Activated CD4-positive, alpha-beta T cell treated with anti-CD3 and anti-CD28 coated beads, Interleukin-2, amount 50 U/mL, for 16 hours (primary cell): ENCODE results near the gene DHX38.

Source experiments
- DNase-seq: peaks from one replicate; pipeline ENCODE4 v3.0.0-alpha.2; 2020

Gene DHX38

GRCh38 chr16:72123426-72123825 lies 29.8 kb downstream of the DHX38 start:
- DNase-seq, result no peak

DNA sequence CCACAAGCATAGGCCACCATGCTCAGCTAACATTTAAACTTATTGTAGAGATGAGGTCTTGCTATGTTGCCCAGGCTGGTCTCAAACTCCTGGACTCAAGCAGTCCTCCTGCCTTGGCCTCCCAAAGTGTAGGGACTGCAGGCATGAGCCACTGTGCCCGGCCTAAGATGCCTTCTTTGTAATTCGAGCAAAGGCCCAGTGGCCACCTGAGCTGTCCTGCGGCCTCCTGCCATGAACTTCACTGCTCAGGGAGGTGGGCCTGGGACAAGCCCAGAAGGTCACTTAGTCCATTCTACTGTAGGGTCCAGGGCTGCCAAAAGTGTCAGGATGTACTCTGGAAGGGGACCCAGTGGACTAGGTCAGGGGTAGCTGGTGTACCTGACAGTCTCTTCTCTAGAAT lies 30.5 kb downstream of the DHX38 start:
- DNase-seq, result no peak

DNA sequence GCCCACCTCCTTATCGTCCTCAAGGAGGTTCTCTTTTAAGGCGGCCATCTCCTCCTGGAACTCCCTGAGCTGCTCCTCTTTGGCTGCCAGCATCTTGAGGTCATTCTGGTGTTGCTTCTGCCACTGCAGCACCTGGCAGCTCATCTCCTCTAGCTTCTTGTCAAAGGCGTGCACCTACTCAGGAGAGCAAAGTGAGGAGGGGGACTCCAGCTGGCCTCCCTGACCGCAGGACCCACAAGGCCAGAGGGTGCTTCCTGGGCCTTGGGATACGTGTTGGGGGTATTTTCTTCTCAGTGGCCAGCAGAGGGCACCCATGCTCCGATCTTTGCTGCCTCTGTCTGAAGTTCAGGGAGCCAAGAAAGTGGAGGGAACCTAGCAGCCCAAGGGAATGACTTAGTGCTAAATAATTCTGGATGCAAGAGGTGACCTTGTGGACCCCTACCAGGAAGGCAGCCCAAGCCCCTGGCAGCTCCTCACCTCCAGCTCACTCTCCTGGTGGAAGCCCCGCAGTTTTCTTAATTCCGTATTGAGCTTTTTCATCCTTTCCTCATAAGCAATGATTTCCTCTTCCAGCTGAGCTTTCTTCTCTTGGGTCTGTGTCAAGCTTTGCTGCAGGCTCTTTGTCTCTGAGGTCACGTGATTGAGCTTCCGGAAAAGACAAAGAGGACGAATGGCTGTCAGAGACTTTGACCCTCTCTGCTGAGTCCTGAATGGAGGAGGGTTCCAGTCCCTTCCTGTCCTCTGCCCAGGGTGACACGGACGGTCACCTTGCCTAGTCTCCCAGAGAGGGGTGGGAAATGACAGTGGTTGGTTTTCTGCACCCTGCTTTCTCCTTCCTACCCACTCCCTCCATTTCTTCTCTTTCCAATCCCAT lies 31.4 kb downstream of the DHX38 start:
- DNase-seq, result peak; percentile 66

DNA sequence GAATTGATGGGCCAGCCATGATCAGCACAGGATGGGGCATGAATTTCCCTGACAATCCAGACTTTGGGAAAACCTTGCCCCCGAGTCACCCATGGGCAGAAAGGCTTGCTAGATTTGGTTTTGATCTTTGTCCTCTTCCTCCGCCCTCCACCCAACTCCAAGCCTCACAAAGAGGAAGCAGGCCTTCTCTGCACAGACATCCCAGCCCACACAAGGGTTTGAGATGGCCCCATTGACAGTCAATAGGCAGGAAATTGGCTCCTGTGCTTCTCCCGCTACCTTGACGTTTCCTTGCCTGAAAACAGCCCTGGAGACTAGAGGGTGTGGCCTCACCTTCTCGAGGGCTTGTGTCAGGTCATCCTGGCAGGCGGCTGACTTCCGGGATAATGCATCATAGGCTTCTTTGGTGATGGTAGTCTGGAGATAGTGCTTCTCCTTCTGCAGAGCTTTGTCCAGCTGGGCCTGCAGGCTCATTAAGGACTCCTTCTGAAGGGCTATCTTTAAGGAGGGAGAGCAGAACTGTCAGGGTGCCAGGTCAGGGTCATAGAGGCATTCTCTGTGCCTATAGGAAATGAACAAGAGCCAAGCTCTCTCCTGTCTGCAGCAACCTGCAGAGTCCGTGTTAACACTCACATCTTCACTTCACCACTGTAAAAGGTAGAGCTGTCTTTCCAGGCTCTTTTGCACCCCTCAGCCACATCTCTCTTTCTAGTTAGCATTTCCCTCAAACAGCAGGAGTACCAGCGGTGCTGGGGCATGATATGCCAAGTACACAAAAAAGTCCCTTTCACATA lies 32.2 kb downstream of the DHX38 start:
- no peak for DNase-seq

GRCh38 chr16:72126429-72126765 lies 32.8 kb downstream of the DHX38 start:
- DNase-seq, result no peak

DNA sequence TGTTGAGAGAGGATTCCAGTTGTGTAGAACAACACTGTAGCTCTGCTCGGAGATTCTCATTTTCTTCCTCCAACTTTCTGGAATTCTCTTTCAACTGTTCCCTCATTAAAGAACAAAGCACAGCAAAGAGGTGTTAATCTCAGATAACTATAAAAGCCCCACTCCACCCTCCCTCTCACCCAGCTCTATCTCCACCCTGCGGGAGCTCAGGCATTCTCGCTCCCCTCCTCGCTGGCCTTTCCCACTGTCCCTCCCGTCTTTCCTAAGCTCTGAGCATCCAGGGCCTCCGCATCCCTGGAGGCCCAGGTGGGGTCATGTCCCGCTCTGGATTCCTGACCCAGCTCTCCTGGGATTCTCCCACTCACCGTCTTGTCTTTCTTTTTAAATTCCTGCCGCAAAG lies 35.1 kb downstream of the DHX38 start:
- DNase-seq, result no peak

DNA sequence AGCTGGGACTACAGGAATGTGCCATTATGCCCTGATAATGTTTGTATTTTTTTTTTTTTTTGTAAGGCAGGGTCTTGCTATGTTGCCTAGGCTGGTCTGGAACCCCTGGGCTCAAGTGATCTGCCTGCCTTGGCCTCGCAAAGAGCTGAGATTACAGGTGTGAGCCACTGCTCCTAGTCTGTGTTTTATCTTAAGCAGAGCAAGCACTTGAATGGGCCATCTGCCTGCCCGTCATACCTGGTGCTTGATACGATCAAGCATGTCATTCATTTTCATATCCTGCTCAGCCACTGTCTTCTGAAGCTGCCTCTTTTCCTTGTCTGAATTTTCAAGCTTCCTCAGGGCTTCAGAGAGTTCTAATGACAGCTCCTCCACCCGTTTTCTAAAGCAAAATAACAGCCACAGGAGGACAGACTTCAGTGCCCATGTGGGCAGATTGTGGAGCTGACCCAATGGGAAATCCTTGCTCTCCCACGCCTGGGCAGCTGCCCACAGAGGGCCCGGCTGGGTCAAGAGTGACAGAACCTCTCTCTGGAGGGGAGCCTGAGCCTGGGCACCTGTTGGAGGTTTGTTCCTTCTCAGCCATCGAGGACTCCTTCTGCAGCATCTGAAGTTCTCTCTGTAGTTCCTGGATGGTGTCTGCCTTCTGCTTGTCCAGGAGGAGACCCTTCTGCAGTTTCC lies 36.5 kb downstream of the DHX38 start:
- DNase-seq, result no peak

DNA sequence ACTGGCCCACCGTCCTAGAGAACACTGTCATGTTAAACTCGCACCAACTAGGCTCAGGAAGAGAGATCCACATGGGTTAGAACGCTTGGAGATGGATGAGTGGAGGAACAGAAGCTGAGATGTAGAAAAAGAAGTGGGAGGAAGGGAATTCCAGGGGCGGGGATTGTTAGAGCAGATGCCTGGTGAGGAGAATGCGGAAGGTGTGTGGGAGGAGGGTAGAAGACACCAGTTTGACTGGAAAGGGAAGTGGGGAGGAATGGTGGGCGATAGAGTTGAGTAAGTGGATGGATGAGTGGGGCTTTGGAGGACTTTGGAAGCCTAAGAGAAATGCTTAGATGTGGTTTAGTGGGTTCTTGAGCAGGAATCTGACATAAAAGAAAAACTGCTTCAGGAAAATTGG lies 37.4 kb downstream of the DHX38 start:
- DNase-seq, result no peak

- DNase-seq, result no peak
These were observed 39.1 kb downstream of the DHX38 start for GRCh38 chr16:72132726-72133125.

DNA sequence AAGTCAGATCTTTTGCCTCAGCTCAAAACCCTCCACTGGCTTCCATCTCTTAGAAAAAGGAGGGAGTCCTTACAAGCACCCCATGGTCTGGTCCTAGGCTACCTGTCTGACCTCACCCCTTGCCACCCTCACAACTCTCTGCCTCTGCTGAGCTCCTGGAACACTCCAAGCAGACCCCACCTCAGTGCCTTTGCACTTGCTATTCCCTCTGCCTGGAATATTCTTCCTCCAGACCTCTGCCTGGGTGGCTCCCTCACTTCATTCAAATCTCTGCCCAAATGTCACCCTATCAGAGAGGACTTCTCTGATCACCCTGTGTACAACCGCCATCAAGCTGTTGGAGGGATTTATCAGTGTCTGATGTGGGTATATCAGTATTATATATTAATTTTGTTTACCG lies 40.9 kb downstream of the DHX38 start:
- no peak for DNase-seq

DNA sequence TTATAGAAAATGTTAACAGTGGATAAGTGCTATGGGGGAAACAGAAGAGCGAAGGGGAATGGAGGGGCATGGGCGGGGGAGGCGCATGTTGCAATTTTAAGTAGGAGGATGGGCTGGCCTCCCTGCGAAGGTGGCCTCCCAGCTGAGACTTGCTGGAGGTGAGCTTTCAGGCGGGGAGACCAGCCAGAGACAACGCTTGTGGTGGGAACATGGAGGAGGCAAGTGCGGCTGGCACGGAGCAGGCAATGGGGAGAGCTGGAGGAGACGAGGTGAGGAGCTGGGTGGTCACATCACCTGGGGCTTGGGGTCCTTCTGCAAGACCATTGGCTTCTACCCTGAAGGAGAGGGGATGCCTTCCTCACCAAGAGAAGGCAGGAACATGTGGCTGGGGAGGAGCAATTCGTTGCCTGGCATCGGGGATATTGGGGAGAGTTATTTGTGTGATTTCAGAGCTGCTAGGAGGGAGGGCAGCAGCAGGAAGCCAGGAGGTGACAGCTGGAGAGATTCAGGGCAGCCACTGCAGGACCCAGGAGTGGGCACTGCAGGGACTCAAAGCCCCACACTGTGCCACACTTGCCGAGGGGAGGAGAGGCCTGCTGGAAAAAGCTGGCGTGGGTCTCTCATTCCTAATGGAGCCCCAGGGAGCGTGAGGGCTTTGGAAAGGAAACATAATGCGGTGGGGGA lies 43.9 kb downstream of the DHX38 start:
- no peak for DNase-seq

DNA sequence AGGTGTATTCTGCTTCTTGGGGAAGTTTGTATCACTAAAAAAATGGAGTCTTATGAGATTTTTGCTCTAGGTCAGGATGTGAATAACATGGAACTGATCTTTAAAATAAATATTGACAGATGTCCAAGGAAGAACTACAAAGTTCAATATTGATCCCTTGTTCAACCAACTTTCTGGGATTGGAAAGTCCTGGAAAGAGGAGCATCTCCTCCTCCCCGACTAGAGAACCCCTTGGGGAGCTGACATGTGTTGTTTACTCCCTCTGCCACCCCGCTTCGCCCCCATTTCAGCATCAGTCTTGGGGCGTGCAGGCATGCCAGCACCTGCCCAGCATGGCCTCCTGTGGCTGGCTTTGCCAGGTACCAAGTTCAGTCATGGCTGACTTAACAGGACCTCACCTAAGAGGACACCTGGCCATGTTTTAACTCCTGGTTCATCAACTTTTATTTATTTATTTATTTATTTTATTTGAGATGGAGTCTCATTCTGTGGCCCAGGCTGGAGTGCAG lies 44.5 kb downstream of the DHX38 start:
- no peak for DNase-seq

DNA sequence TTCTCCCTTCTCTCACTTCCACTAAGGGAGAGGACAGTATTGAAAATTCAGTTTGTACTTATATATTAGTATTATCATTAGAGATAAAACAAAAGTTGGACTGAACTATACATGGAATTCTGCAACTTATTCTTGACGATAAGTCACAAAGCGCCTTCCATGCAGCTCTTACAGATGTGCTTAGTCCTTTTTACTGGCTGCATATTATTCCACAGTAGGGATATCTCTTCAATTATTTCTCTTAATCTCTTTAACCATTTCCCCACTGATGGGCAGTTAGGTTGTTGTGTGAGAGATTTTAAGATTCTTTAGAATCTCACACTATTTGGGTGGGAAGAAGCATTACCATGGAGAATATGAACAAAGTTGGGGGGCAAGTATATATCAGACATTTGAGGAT lies 46.3 kb downstream of the DHX38 start:
- DNase-seq, result no peak

DNA sequence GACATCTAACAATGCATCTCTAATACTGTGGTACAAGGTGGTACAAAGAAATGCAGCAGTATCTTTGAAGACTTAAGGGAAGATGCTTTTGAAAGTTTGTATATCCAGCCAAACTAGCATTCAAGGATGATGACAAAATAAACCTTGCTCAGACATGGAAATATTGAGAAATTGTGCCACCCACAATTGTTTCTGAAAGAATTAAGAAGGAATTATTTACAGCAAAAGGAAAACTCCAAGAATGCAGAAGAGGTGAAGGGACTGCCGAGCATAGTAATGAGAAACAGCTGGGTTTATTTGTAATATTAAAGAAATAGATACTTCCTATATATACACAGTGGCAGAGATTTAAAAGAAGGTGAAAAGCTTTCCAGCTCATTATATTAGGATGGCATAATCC lies 48.8 kb downstream of the DHX38 start:
- no peak for DNase-seq

DNA sequence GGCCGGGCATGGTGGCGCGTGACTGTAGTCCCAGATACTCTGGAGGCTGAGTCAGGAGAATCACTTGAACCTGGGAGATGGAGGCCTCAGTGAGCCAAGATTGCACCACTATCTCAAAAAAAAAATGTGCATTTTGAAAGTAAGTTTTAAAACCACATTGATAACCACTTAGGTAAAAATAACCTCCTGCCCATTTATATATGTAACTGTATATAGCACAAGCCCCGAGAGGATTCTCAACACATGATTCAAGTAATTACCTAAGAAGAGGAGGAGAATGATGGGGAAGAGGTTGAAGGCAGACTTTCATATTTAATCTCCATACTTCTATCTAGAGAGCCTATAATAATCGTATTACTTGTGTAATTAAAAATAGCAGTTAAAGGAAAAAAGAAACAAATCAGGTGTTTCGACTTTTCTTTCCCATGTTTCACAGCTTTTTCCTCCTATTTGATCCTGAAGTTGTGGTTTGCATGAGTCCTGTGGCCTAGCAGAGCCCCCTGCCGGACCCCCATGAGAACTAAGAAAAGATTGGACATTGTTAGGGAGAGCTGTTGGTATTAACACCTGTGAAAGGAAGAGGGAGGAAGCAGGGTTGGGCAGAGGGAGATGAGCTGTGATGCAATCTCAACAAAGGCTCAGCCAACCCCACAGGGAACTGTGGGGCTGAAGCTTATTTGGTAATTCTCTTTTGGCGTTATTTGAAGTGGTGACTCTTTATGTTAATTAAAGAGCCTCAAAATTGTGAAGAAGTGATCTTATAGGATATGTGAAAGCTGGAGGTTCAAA lies 56.2 kb downstream of the DHX38 start:
- no peak for DNase-seq

GRCh38 chr16:72159386-72159785 lies 65.7 kb downstream of the DHX38 start:
- DNase-seq, result no peak

DNA sequence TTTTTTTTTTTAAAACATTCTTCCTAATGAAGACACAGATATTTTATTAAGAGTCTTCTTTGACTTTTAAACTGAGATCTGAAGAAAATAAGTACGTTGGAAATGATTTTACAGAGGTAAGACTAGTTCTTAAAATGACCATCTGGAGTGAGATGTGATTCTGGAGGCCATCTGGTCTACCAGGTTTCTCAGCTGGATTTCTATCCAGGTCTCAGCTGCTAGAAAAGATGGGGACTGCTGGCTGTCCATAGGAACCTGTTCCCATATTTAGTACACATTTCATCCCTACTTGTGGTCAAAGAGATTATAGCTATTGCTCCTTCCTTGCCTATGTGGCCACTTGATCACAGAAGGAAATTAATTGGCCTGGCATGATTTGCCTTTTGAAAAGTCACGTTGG lies 66.2 kb downstream of the DHX38 start:
- DNase-seq, result no peak

DNA sequence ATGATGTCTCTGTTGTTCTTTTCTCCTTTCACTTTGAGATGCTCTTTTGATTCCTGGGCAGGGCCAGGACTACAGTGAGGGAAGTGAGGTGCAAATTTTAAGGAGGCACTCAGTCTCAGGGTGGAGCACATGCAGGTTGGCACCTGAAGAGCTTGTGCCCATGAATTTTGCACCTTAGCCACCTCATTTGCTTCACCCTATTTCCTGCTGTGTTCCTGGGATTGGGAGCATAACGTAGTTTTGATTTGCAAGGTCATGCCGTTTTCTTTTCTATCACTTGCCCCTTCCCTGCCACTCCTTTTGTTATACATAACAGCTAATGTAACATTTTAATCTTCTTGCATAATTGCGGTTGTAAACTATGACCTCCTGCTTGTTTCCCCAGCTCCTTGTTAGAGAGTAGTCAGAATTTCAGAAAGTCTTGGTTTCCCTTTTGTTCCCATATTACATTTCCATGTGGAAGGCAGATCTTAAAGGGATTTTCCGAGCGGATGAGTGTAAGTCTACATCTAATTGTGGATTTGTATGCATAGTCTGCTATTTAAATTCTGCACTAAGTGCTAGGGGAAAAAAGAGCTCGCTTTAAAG lies 68.6 kb downstream of the DHX38 start:
- no peak for DNase-seq
